ENCODE data around the gene IGFL1. TPM values are rescaled to one million over a fixed set of nuclear protein-coding genes. Genes with fewer than 3 reads are reported as not detected.

The IGFL1 gene
- total and polyA plus RNA-seq, 2 of the 8 experiments (the other 6 are each of a cell fraction or from before 2014, with no cell fraction given): not detected

DNA sequence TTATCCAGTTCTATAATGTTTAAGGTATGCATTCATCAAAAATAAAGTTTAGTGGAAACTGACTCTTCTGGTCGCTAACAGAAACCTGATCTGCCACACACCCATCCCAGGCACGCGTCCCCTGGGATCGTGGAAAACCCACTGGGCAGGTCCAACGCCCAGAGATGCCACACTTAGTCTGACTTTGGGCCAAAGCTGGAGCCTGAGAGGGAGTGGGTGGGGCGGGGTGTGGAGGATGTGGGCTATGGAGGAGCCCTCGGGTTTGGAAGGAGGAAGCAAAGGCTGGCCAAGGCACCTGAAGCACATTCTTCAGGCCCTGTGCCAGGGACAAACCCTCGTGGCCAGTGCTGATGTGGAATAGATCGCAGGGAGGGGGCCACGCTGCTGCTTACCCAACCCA lies 2.5 kb downstream of the IGFL1 start:
- Histone ChIP-seq H2BK20ac (ENCODE audit: low read length) (no peak overlapping the region), H2BK120ac (replicated peaks; ENCODE audit: low read depth, low read length) (no peak overlapping the region), H2BK5ac (ENCODE audit: low read depth, low read length) (no peak overlapping the region), H3K9me3 (ENCODE audit: insufficient read depth in 2 of 2, low read depth in 1 of 2, low read length in 1 of 2) (no peaks in the 10 kb centered on the region), H3K23me2 (ENCODE audit: low read depth, low read length) (no peaks in the 10 kb centered on the region), H4K8ac (ENCODE audit: extremely low read depth, insufficient read depth, low read length) (no peak overlapping the region), H3K4me3 (ENCODE audit: extremely low read depth in 1 of 4, insufficient read depth in 2 of 4, low read depth in 3 of 4, low read length in 4 of 4) (no peak overlapping the region), H3K4me2 (ENCODE audit: insufficient read depth in 1 of 2, low read depth in 2 of 2, low read length in 2 of 2) (no peak overlapping the region), H4K5ac (ENCODE audit: insufficient read length, low read depth, low read length) (no peak overlapping the region), H3K23ac (ENCODE audit: insufficient read length) (no peak overlapping the region), H4K91ac (replicated peaks; ENCODE audit: insufficient read length, low read length) (no peak overlapping the region), H2AK5ac (ENCODE audit: low read depth, low read length) (no peak overlapping the region), H4K20me1 (replicated peaks in 1 of 2; ENCODE audit: control insufficient read depth in 1 of 2, insufficient read depth in 2 of 2, low read length in 2 of 2) (no peaks in the 10 kb centered on the region), H3K4ac (replicated peaks; ENCODE audit: insufficient read length, low read depth, low read length) (no peak overlapping the region), H3K18ac (ENCODE audit: extremely low read depth, low read length) (no peak overlapping the region), H3K9ac (replicated peaks in 1 of 4; ENCODE audit: extremely low read depth in 1 of 4, low read depth in 3 of 4, low read length in 3 of 4) (no peak overlapping the region), H3K14ac (ENCODE audit: insufficient read length) (no peak overlapping the region), H3K4me1 (replicated peaks in 1 of 4; ENCODE audit: control insufficient read depth in 3 of 4, insufficient read depth in 4 of 4, low read length in 3 of 4) (no peaks in the 10 kb centered on the region), H3K36me3 (ENCODE audit: control insufficient read depth in 2 of 4, insufficient read depth in 4 of 4, low read length in 3 of 4) (no peaks in the 10 kb centered on the region), H3K27ac (ENCODE audit: low read depth, low read length) (no peak overlapping the region), H3K79me2 (ENCODE audit: control insufficient read depth in 1 of 2, insufficient read depth in 2 of 2, low read length in 2 of 2) (no peaks in the 10 kb centered on the region), H2BK15ac (ENCODE audit: low read length) (no peak overlapping the region), H2AFZ (ENCODE audit: low read length) (no peak overlapping the region), H3K56ac (replicated peaks; ENCODE audit: insufficient read length, low read depth, low read length) (no peak overlapping the region), H3K27me3 (replicated peaks in 1 of 4; ENCODE audit: control insufficient read depth in 3 of 4, extremely low read depth in 1 of 4, insufficient read depth in 3 of 4, low read length in 3 of 4) (peaks cover 0 to 2% (median 0%) of the 10 kb centered on the region in 4 experiments; a peak in 1 of 7 replicates), H2BK12ac (ENCODE audit: low read depth, low read length) (no peak overlapping the region), H3K79me1 (ENCODE audit: low read depth, low read length) (no peaks in the 10 kb centered on the region)
- POLR2A ChIA-PET (ENCODE audit: partially characterized antibody): no interaction called here
- TF ChIP-seq SUZ12 (IDR thresholded peaks at IDR 0.05; ENCODE audit: low read length): no peak
- TF ChIP-seq ASH2L (IDR thresholded peaks at IDR 0.05; ENCODE audit: low read length): no peak
- no peak for TF ChIP-seq SP2 (IDR thresholded peaks at IDR 0.05; ENCODE audit: low read length)
- TF ChIP-seq, protein P1, sequence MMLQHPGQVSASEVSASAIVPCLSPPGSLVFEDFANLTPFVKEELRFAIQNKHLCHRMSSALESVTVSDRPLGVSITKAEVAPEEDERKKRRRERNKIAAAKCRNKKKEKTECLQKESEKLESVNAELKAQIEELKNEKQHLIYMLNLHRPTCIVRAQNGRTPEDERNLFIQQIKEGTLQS (IDR thresholded peaks at IDR 0.05; ENCODE audit: insufficient read depth, low read depth, low read length): no peak
- no peak for TF ChIP-seq RBBP5 (IDR thresholded peaks at IDR 0.05; ENCODE audit: borderline replicate concordance, low read depth, low read length)
- 96% methylated on average over 8 of the region's 10 CpGs; no CpG with 5 or more reads in 1 of the 2 experiments for WGBS, 2 experiments (ENCODE audit: extremely low coverage in 1 of 2, insufficient coverage in 1 of 2, insufficient read length in 1 of 2, insufficient replicate concordance in 2 of 2, low coverage in 1 of 2, low lambda C conversion rate in 2 of 2, missing lambda C conversion rate in 1 of 2)
- DNase-seq (ENCODE audit: low read depth in 1 of 2, low spot score in 2 of 2): no peak
- CTCF ChIA-PET (ENCODE audit: partially characterized antibody): interaction anchor here (0.6 kb wide), 1 partner anchor 226 kb away, joined by 3 read pairs; no protein-coding TSS in a partner anchor
- no peak for FAIRE-seq

Measured in H1 (cell line).